D721Med (cell line): ENCODE measurements around the gene KCNJ5.

ENCODE experiments used
- DNase-seq: peaks from one replicate; pipeline ENCODE4 v3.0.0; 2011; ENCODE audit warnings: low spot score; ENCODE audit not compliant: insufficient read length
- FAIRE-seq: peaks from 2 replicates; lab custom pipeline; 2011; peaks lifted over from hg19 to GRCh38; lab: Jason Lieb, UNC
- CTCF ChIP-seq: IDR thresholded peaks from 2 replicates; pipeline ENCODE4 v1.5.1; 2012; ENCODE audit warnings: mild to moderate bottlenecking, control low read depth; ENCODE audit not compliant: insufficient read depth; ENCODE audit errors: missing control alignments

The KCNJ5 gene

GRCh38 chr11:128888034-128888985, 2.8 kb upstream of the KCNJ5 start:
- no peak for TF ChIP-seq CTCF
- FAIRE-seq, result peak; percentile 48
- DNase-seq, result no peak

GRCh38 chr11:128889657-128890213, 1.4 kb upstream of the KCNJ5 start:
- TF ChIP-seq CTCF, result no peak
- FAIRE-seq (peak; percentile 61), DNase-seq (no peak)

- FAIRE-seq (no peak), DNase-seq (no peak)
- TF ChIP-seq CTCF, result no peak
Measured at GRCh38 chr11:128890216-128890542, 977 bp upstream of the KCNJ5 start.

GRCh38 chr11:128891913-128892398, 800 bp downstream of the KCNJ5 start:
- no peak for FAIRE-seq
- no peak for TF ChIP-seq CTCF
- DNase-seq, result no peak

- FAIRE-seq, result no peak
- TF ChIP-seq CTCF, result no peak
Measured at GRCh38 chr11:128892866-128893565, 1.9 kb downstream of the KCNJ5 start.

GRCh38 chr11:128893578-128894285, 2.6 kb downstream of the KCNJ5 start:
- TF ChIP-seq CTCF, result no peak
- FAIRE-seq (no peak), DNase-seq (no peak)

More at GRCh38 chr11:128892866-128893565, 1.9 kb downstream of the KCNJ5 start:
- no peak for DNase-seq
